GM12891 (cell line): Measurements from ENCODE around the gene CELSR1. TPM values are rescaled to one million over a fixed set of nuclear protein-coding genes. Genes with fewer than 3 reads are reported as not detected.
A peak's percentile ranks its signal among the peaks of the same experiment; 100 is the strongest.

Experiments
- DNase-seq: peaks from one replicate; pipeline ENCODE4 v3.0.0; 2011; ENCODE audit warnings: low spot score; ENCODE audit not compliant: insufficient read length
- FAIRE-seq: peaks from 2 replicates; lab custom pipeline; 2011; peaks lifted over from hg19 to GRCh38; lab: Jason Lieb, UNC
- PAX5 ChIP-seq: IDR thresholded peaks from 2 replicates; pipeline ENCODE4 v1.6.1; 2011; ENCODE audit warnings: low read length, moderate library complexity, mild to moderate bottlenecking; ENCODE audit not compliant: insufficient read depth, severe bottlenecking
- POLR2A ChIP-seq: IDR thresholded peaks from 2 replicates; pipeline ENCODE4 v1.6.1; 2011; ENCODE audit warnings: low read depth, low read length, control low read depth
- POLR2AphosphoS5 ChIP-seq: IDR thresholded peaks from 2 replicates; pipeline ENCODE4 v1.6.1; 2011; ENCODE audit warnings: low read depth, low read length, control low read depth
- POU2F2 ChIP-seq: IDR thresholded peaks from 2 replicates; pipeline ENCODE4 v1.6.1; 2011; ENCODE audit warnings: low read depth, mild to moderate bottlenecking, control low read depth, low read length, moderate library complexity
- SPI1 ChIP-seq: IDR thresholded peaks from 2 replicates; pipeline ENCODE4 v1.6.1; 2011; ENCODE audit warnings: low read depth, low read length, control low read depth
- TAF1 ChIP-seq: IDR thresholded peaks from 2 replicates; pipeline ENCODE4 v1.6.1; 2011; ENCODE audit warnings: low read depth, low read length, control low read depth
- polyA plus RNA-seq: library from polyadenylated mRNA; unstranded; fragments of >200 nt; gene quantifications from one replicate; pipeline ENCODE4 v1.2.1, GENCODE V29; 2012; ENCODE audit warnings: low read depth, missing spikeins, inconsistent platforms; ENCODE audit not compliant: missing spikeins

CELSR1 gene, protein sequence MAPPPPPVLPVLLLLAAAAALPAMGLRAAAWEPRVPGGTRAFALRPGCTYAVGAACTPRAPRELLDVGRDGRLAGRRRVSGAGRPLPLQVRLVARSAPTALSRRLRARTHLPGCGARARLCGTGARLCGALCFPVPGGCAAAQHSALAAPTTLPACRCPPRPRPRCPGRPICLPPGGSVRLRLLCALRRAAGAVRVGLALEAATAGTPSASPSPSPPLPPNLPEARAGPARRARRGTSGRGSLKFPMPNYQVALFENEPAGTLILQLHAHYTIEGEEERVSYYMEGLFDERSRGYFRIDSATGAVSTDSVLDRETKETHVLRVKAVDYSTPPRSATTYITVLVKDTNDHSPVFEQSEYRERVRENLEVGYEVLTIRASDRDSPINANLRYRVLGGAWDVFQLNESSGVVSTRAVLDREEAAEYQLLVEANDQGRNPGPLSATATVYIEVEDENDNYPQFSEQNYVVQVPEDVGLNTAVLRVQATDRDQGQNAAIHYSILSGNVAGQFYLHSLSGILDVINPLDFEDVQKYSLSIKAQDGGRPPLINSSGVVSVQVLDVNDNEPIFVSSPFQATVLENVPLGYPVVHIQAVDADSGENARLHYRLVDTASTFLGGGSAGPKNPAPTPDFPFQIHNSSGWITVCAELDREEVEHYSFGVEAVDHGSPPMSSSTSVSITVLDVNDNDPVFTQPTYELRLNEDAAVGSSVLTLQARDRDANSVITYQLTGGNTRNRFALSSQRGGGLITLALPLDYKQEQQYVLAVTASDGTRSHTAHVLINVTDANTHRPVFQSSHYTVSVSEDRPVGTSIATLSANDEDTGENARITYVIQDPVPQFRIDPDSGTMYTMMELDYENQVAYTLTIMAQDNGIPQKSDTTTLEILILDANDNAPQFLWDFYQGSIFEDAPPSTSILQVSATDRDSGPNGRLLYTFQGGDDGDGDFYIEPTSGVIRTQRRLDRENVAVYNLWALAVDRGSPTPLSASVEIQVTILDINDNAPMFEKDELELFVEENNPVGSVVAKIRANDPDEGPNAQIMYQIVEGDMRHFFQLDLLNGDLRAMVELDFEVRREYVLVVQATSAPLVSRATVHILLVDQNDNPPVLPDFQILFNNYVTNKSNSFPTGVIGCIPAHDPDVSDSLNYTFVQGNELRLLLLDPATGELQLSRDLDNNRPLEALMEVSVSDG (N-terminal part only)
- polyA plus RNA-seq: 0.90 TPM

DNA sequence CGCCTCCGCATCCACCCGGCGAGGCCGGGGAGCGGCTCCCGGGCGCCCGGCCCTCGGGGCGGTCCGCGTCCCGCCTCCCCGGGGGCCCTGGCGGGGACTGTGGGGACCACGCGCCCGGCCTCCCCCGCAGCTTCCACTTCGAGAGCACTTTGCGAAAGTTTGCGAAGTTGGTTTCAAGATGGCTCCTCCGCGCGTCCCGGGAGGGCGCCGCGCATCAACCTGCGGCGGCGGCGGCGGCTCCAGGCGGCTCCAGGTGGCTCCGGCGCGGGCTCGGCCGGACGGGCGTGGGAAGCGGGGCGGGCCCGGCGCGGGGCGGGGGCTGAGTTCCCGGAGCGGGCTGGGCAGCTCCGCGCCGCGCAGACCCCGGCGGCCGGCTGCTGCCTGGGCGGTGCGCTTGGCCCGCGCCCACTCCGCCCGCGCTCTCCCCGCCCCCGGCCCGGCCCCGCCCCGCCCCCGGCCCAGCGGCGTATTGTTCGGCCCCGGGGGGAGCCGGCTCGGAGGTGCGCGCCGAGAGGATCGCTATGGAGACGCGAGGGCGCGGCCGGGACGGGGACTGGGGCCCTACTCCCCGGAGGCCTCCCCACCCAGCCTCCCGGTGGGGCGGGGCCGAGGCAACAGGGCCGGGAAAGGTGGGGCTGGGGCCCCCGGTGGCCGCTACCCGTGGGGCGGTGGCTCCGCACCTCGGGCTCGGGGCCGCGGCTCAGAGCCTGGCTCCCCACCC, at the start of gene CELSR1:
TSS of gene CELSR1 (minus strand) at position 396 of the 721 bp plus-strand sequence. CDS start 450 bp downstream, outside the sequence.
- TF ChIP-seq PAX5: no peak
- no peak for TF ChIP-seq POLR2A
- no peak for TF ChIP-seq POLR2AphosphoS5
- no peak for FAIRE-seq
- DNase-seq: peak; percentile 65

- TF ChIP-seq TAF1 (no peak), POU2F2 (no peak), PAX5 (peak; percentile 3), POLR2AphosphoS5 (peak; percentile 4; the same call in 1 of the 2 replicates), SPI1 (peak; percentile 90), POLR2A (no peak; the same call in 1 of the 2 replicates)
- no peak for FAIRE-seq
Measured at GRCh38 chr22:46587061-46587460, 49.6 kb upstream of the CELSR1 start.

DNA sequence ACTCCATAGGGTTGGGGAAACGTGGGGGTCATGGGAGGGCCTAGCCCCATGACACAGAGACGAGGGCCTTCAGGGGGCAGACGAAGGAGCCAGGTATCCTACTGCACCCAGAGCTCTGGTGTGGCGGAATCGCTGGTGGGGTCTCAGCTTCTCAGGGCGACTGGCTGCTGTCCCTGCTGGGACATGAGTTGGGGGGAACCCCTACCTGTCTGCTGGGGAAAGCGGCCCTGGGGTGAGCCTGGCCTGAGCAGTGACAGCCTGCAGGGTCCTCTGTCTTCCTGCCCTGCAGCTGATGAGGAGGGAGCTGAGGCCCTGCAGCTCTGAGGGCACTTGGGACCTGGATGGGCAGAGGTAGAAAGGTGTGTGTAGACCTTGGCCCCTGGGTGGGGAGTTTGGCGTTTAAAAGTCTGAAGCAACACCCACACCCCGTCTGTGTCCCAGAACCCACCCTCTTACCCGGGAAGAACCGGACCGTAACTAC, 49.2 kb upstream of the CELSR1 start:
- TF ChIP-seq POLR2A: no peak
- no peak for TF ChIP-seq POU2F2
- TF ChIP-seq SPI1: no peak
- DNase-seq: no peak
- FAIRE-seq: no peak

More at GRCh38 chr22:46587061-46587460, 49.6 kb upstream of the CELSR1 start:
- DNase-seq: peak; percentile 83

DNA sequence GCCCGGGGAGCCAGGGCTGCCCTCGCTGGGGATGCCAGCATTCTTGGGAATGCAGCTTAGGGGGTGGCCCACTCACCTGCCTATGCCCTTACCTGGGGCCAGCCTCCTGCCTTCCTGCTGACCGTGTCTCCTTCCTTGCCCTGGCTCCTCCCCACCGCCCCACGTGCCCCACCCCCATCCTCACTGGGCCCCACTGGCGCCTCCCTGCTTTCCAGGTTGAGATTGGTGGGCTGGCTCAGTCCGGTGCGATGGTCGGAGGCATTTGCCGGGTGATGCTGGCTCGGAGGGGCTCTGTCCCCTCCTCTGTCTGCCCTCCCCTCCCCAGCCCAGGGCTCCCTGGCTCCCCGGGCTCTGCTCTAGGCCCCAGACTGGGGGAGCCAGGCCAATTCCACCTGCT, 48.7 kb upstream of the CELSR1 start:
- TF ChIP-seq POLR2A (no peak), SPI1 (no peak), PAX5 (no peak)
- no peak for FAIRE-seq
- no peak for DNase-seq

DNA sequence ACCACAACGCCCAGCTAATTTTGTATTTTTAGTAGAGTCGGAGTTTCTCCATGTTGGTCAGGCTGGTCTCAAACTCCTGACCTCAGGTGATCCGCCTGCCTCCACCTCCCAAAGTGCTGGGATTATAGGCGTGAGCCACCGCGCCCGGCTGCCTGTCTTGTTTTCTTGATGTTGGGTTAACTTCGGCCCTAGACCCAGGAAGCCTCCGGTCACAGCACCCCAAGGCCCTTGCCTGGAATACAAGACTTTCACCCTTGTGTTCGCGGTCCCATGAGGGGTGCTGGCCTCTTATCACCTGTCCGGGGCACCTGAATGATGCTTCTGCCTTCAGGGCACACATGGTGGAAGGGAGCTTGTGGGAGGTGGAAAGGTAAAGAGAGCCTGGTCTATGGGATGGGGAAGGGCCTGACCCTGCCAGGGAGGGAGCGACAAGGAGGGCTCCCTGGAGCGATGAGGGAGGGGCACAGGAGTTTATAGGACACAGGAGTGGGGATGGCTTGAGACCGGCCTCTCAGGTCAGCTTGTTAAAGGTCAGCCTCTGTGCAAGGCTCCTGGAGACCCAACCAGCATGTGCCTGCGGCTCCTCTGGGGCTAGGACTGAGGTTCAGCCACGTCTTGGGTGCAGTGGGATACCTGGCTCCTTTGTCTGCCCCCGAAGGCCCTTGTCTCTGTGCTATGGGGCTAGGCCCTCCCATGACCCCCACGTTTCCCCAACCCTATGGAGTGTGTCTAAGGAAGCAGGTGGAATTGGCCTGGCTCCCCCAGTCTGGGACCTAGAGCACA, 48.1 kb upstream of the CELSR1 start:
- FAIRE-seq (no peak), DNase-seq (no peak)
- TF ChIP-seq PAX5 (no peak), POLR2AphosphoS5 (no peak), SPI1 (no peak), POU2F2 (no peak), POLR2A (no peak), TAF1 (no peak)

DNA sequence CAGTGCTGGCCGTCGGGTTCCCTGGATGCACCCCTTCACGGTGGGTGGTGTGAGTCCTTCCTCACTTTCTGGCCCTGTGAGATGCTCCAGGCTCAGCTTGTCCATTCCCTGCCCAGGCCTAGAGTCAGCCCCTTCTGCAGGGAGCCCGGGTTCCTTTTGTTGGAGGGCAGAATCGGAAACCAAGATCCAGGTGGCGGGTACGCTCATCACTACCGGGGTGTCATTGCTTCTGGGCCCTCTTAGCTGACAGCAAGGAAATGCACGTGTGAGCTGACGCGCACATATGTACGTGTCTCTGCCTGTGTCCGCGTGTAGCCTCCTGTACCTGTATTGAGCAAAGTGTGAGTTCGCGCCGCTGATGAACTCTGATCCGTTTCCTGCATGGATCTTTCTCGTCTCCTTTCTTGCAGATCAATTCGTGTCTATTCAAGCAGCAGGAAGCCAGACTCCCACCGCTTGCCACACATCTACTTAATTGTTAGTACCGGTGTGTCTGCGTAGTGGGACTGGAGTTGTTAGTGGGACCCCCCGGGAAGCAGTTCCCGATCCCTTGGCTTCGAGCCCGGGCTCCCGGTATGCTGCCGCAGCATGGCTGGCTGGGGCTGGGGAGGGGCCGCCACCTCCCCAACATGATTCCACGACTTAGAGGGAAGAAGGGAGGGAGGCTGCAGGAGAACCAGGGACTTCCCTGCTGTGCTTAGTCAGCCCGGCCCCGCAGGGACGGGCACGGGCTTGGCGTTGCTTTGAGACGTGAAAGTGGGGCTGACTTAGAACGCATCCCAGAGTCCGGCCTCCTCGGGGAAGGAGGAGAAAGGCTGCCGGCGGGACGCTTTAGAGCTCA, 46.9 kb upstream of the CELSR1 start:
- FAIRE-seq: peak; percentile 33

DNA sequence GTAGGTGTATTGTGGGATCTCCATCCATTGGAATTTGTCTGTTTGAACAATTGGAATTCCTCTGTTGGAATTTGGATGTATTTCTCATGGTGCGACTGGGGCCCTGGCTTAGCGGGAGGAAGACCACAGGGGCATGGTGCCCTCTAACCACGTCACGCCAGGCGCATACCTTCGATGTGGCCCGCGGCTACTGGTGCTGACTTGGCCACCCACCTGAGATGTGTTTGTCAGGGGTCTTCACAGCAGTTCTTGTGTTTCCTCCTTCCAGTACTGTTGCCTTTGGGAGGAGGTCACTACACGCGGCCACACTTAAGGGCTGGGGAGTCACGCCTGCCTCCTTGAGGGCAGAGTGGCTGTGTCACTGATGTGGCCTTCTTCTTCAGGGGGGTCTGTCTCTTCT, 46.2 kb upstream of the CELSR1 start:
- no peak for TF ChIP-seq POLR2AphosphoS5
- no peak for TF ChIP-seq SPI1
- no peak for TF ChIP-seq TAF1
- TF ChIP-seq POLR2A: no peak
- TF ChIP-seq PAX5: no peak
- no peak for FAIRE-seq
- no peak for DNase-seq

More for the DNA sequence above, 46.9 kb upstream of the CELSR1 start:
- TF ChIP-seq TAF1 (no peak), POU2F2 (no peak), POLR2AphosphoS5 (no peak)
- DNase-seq: no peak
